Upper lobe of left lung (tissue), 6 donors: Measurements from ENCODE around the gene SOX21. TPM values are rescaled to one million over a fixed set of nuclear protein-coding genes. Genes with fewer than 3 reads are reported as not detected.

Source experiments
- ATAC-seq, 2 donors: fragments of 200-7000 bp; cut with Tn5 transposase; one replicate each; pipeline ENCODE4 v1.9.1; 2022; ENCODE audit warnings: mild to moderate bottlenecking in 2 of 2, moderate library complexity in 2 of 2; ENCODE audit not compliant: low FRiP score in 2 of 2
- DNase-seq, 2 donors: peaks; one replicate each; pipeline ENCODE4 v3.0.0-alpha.2; 2019 to 2020
- H3K27ac ChIP-seq, 4 donors: fragments of 200-600 bp; sonication (generic); one replicate each; pipeline ENCODE4 v1.5.1; 2016 to 2019
- H3K27me3 ChIP-seq, 4 donors: fragments of 200-600 bp; sonication (generic); one replicate each; pipeline ENCODE4 v1.5.1; 2017 to 2019
- H3K36me3 ChIP-seq, 4 donors: fragments of 200-600 bp; sonication (generic); one replicate each; pipeline ENCODE4 v1.5.1; 2016 to 2019
- H3K4me1 ChIP-seq, 4 donors: fragments of 200-600 bp; sonication (generic); one replicate each; pipeline ENCODE4 v1.5.1; 2018 to 2019
- H3K4me3 ChIP-seq, 4 donors: fragments of 200-600 bp; sonication (generic); one replicate each; pipeline ENCODE4 v1.5.1; 2017 to 2019; ENCODE audit warnings: mild to moderate bottlenecking in 2 of 4, moderate library complexity in 1 of 4
- H3K9me3 ChIP-seq, 4 donors: fragments of 200-600 bp; sonication (generic); one replicate each; pipeline ENCODE4 v1.5.1; 2018 to 2019
- CTCF ChIP-seq, 6 experiments: fragments of 450-650 bp in 4 of 6; fragments of 200-600 bp in 2 of 6; sonication (generic) in 2 of 6; IDR thresholded peaks; one replicate each; pipeline ENCODE4 v1.5.1; 2016 to 2019; ENCODE audit warnings: antibody characterized with exemption in 6 of 6
- EP300 ChIP-seq, 4 donors: sonication (generic); formaldehyde crosslinking; IDR thresholded peaks; one replicate each; pipeline ENCODE4 v1.5.1; 2017; ENCODE audit warnings: antibody characterized with exemption in 4 of 4, control low read depth in 2 of 4
- POLR2A ChIP-seq, 4 donors: fragments of 450-650 bp; IDR thresholded peaks; one replicate each; pipeline ENCODE4 v1.5.1; 2016 to 2017; ENCODE audit warnings: antibody characterized with exemption in 4 of 4, mild to moderate bottlenecking in 2 of 4
- POLR2AphosphoS5 ChIP-seq, 2 donors: sonication (generic); formaldehyde crosslinking; IDR thresholded peaks; one replicate each; pipeline ENCODE4 v1.5.1; 2017; ENCODE audit warnings: antibody characterized with exemption in 2 of 2
- whole genome bisulfite sequencing, 2 donors: methylation state at CpG; one replicate each; pipeline ENCODE4 v1.1.5; 2017 to 2018; 5-methylcytosine and 5-hydroxymethylcytosine counted together
- total RNA-seq, 6 donors: library from RNA; depleted of rRNA in 4 of 6; stranded (reverse); fragments of >200 nt in 4 of 6; gene quantifications; one replicate each; pipeline versions ENCODE4 v1.1.0 to v1.2.1, GENCODE V29; 2016 to 2021
- donor health status: DM: no; HTN: no; CAD: no; lungs with moderate emphysema.
- donor health status: DM: no; HTN: yes; CAD: no; lungs with severe emphysema.

Gene SOX21
- total RNA-seq, 6 donors from 2014 or later = 0.13 to 0.79 TPM; not detected in 4

GRCh38 chr13:94703721-94704314 lies 8.5 kb downstream of the SOX21 start:
- ATAC-seq (no peak), DNase-seq (no peak)
- Histone ChIP-seq H3K9me3 (no peaks in the 10 kb centered on the region), H3K27me3 (peaks cover 0 to 75% (median 32%) of the 10 kb centered on the region in 4 donors), H3K4me3 (no peak overlapping the region), H3K27ac (no peak overlapping the region), H3K4me1 (peaks cover 4 to 16% (median 6%) of the 10 kb centered on the region in 4 donors), H3K36me3 (no peaks in the 10 kb centered on the region)
- TF ChIP-seq CTCF (IDR thresholded peaks at IDR 0.05) (no peak), POLR2A (IDR thresholded peaks at IDR 0.05) (no peak), EP300 (IDR thresholded peaks at IDR 0.05) (no peak), POLR2AphosphoS5 (IDR thresholded peaks at IDR 0.05) (no peak)
- 8 to 18% methylated on average over 15 to 26 of the region's 26 CpGs for WGBS, 2 donors

- 10 to 11% methylated on average over 17 of the region's 17 CpGs for WGBS, 2 donors
- no peak overlapping the region for H3K4me3 ChIP-seq
- H3K4me1 ChIP-seq = peaks cover 4 to 16% (median 6%) of the 10 kb centered on the region in 4 donors
- TF ChIP-seq EP300 (IDR thresholded peaks at IDR 0.05) = no peak
- no peak for TF ChIP-seq POLR2AphosphoS5 (IDR thresholded peaks at IDR 0.05)
- TF ChIP-seq POLR2A (IDR thresholded peaks at IDR 0.05) = no peak
- TF ChIP-seq CTCF (IDR thresholded peaks at IDR 0.05) = no peak
- ATAC-seq (no peak), DNase-seq (peak in 1 of 2 donors; percentile 50)
- peaks cover 0 to 70% (median 28%) of the 10 kb centered on the region in 4 donors for H3K27me3 ChIP-seq
- no peaks in the 10 kb centered on the region for H3K9me3 ChIP-seq
- no peaks in the 10 kb centered on the region for H3K36me3 ChIP-seq
- no peak overlapping the region for H3K27ac ChIP-seq
These were observed 9.1 kb downstream of the SOX21 start for GRCh38 chr13:94703271-94703670.

GRCh38 chr13:94702181-94703041 lies 9.9 kb downstream of the SOX21 start:
- no peak overlapping the region for H3K4me3 ChIP-seq
- ATAC-seq = no peak
- peaks cover 2 to 15% (median 3%) of the 10 kb centered on the region in 4 donors for H3K4me1 ChIP-seq
- no peaks in the 10 kb centered on the region for H3K36me3 ChIP-seq
- TF ChIP-seq EP300 (IDR thresholded peaks at IDR 0.05) (no peak), CTCF (IDR thresholded peaks at IDR 0.05) (no peak), POLR2AphosphoS5 (IDR thresholded peaks at IDR 0.05) (no peak), POLR2A (IDR thresholded peaks at IDR 0.05) (no peak)
- H3K9me3 ChIP-seq = no peaks in the 10 kb centered on the region
- 6 to 14% methylated on average over 38 to 60 of the region's 60 CpGs for WGBS, 2 donors
- peaks cover 0 to 61% (median 22%) of the 10 kb centered on the region in 4 donors for H3K27me3 ChIP-seq
- no peak overlapping the region for H3K27ac ChIP-seq
- peak in 1 of 2 donors; percentile 58 for DNase-seq

GRCh38 chr13:94701313-94702180 lies 10.8 kb downstream of the SOX21 start:
- H3K36me3 ChIP-seq = no peaks in the 10 kb centered on the region
- H3K4me3 ChIP-seq = no peak overlapping the region
- DNase-seq = peak in 1 of 2 donors; percentile 60
- peaks cover 0 to 53% (median 19%) of the 10 kb centered on the region in 4 donors for H3K27me3 ChIP-seq
- no peak overlapping the region for H3K27ac ChIP-seq
- 36 to 45% methylated on average over 23 to 33 of the region's 42 CpGs for WGBS, 2 donors
- no peaks in the 10 kb centered on the region for H3K9me3 ChIP-seq
- H3K4me1 ChIP-seq = peaks cover 0 to 6% (median 0%) of the 10 kb centered on the region in 4 donors
- no peak for TF ChIP-seq CTCF (IDR thresholded peaks at IDR 0.05)
- TF ChIP-seq EP300 (IDR thresholded peaks at IDR 0.05) = no peak
- TF ChIP-seq POLR2AphosphoS5 (IDR thresholded peaks at IDR 0.05) = no peak
- TF ChIP-seq POLR2A (IDR thresholded peaks at IDR 0.05) = no peak
- ATAC-seq = no peak
